NOMO-1 (cell line): ENCODE measurements around the gene ERMARD.
A peak's percentile ranks its signal among the peaks of the same experiment; 100 is the strongest.

ENCODE experiments used
- DNase-seq, 2 experiments: peaks; one replicate each; lab custom pipeline; 2025; ENCODE audit not compliant: unreplicated experiment in 2 of 2; lab: John Stamatoyannopoulos, UW

Gene ERMARD

GRCh38 chr6:169782966-169783365 is 31.5 kb downstream of the ERMARD start:
- no peak for DNase-seq

GRCh38 chr6:169783401-169783800 is 32.0 kb downstream of the ERMARD start:
- no peak for DNase-seq

- DNase-seq, result no peak
These were observed 32.8 kb downstream of the ERMARD start for GRCh38 chr6:169783971-169784820.

- no peak for DNase-seq
These were observed 33.5 kb downstream of the ERMARD start for GRCh38 chr6:169784821-169785340.

- DNase-seq, result no peak
These were observed 34.1 kb downstream of the ERMARD start for GRCh38 chr6:169785566-169785965.

GRCh38 chr6:169786349-169786748 is 34.9 kb downstream of the ERMARD start:
- DNase-seq, result no peak

- DNase-seq, result no peak
These were observed 36.4 kb downstream of the ERMARD start for GRCh38 chr6:169787797-169788196.

- DNase-seq, result no peak
These were observed 37.4 kb downstream of the ERMARD start for GRCh38 chr6:169788809-169789145.

- no peak for DNase-seq
These were observed 37.9 kb downstream of the ERMARD start for GRCh38 chr6:169789146-169789943.

GRCh38 chr6:169789944-169790927 is 38.8 kb downstream of the ERMARD start:
- DNase-seq, result peak; percentile 60 to 64

GRCh38 chr6:169791721-169792131 is 40.3 kb downstream of the ERMARD start:
- DNase-seq, result no peak

GRCh38 chr6:169792306-169793015 is 41.0 kb downstream of the ERMARD start:
- DNase-seq, result no peak

GRCh38 chr6:169793408-169793807 is 42.0 kb downstream of the ERMARD start:
- DNase-seq, result no peak

- DNase-seq, result no peak
These were observed 43.1 kb downstream of the ERMARD start for GRCh38 chr6:169794317-169795055.

GRCh38 chr6:169795196-169795595 is 43.8 kb downstream of the ERMARD start:
- peak; percentile 36 to 55 for DNase-seq

GRCh38 chr6:169798764-169799473 is 47.5 kb downstream of the ERMARD start:
- DNase-seq, result no peak

- no peak for DNase-seq
These were observed 48.1 kb downstream of the ERMARD start for GRCh38 chr6:169799474-169799926.

- DNase-seq, result no peak
These were observed 48.8 kb downstream of the ERMARD start for GRCh38 chr6:169800116-169800667.
